Lung microvascular endothelial cell (primary cell): ENCODE data around the gene DAAM2. TPM values are rescaled to one million over a fixed set of nuclear protein-coding genes. Genes with fewer than 3 reads are reported as not detected.

Experiments
- DNase-seq, 2 donors: peaks; one replicate each; pipeline versions ENCODE4 v3.0.0 to v3.0.0-alpha.2; 2010; ENCODE audit warnings: low read depth in 2 of 2
- total RNA-seq: library from RNA; depleted of rRNA; stranded (reverse); fragments of >200 nt; gene quantifications from 2 replicates; pipeline ENCODE4 v1.2.1, GENCODE V29; 2014

Gene DAAM2
- total RNA-seq, 1 donor from 2014 or later, result 0.20 TPM

GRCh38 chr6:39929039-39929732 lies 137.0 kb downstream of the DAAM2 start:
- DNase-seq, result no peak

- peak; percentile 15 to 23 for DNase-seq
These were observed 137.7 kb downstream of the DAAM2 start for GRCh38 chr6:39929733-39930461.

- no peak for DNase-seq
These were observed 138.4 kb downstream of the DAAM2 start for GRCh38 chr6:39930540-39930939.

GRCh38 chr6:39931607-39932006 lies 139.4 kb downstream of the DAAM2 start:
- no peak for DNase-seq

- DNase-seq, result no peak
These were observed 140.3 kb downstream of the DAAM2 start for GRCh38 chr6:39932386-39932910.

GRCh38 chr6:39933669-39934130 lies 141.5 kb downstream of the DAAM2 start:
- DNase-seq, result no peak

GRCh38 chr6:39934131-39934757 lies 142.1 kb downstream of the DAAM2 start, which contains the start of gene MOCS1:
TSS of gene MOCS1 (minus strand) at chr6:39934462. CDS start at chr6:39934417, 45 bp downstream.
- DNase-seq, result peak; percentile 66 to 83

GRCh38 chr6:39935241-39935640 lies 143.1 kb downstream of the DAAM2 start:
- DNase-seq, result no peak

GRCh38 chr6:39936857-39937256 lies 144.7 kb downstream of the DAAM2 start:
- DNase-seq, result no peak

GRCh38 chr6:39937686-39938333 lies 145.6 kb downstream of the DAAM2 start:
- no peak for DNase-seq

- no peak for DNase-seq
These were observed 146.8 kb downstream of the DAAM2 start for GRCh38 chr6:39938773-39939654.

- no peak for DNase-seq
These were observed 149.0 kb downstream of the DAAM2 start for GRCh38 chr6:39941138-39941537.

GRCh38 chr6:39941820-39942219 lies 149.6 kb downstream of the DAAM2 start:
- DNase-seq, result no peak

GRCh38 chr6:39942903-39943580 lies 150.9 kb downstream of the DAAM2 start:
- no peak for DNase-seq

GRCh38 chr6:39945626-39946025 lies 153.4 kb downstream of the DAAM2 start:
- DNase-seq, result no peak

GRCh38 chr6:39947611-39948068 lies 155.5 kb downstream of the DAAM2 start:
- DNase-seq, result no peak

- DNase-seq, result no peak
These were observed 156.1 kb downstream of the DAAM2 start for GRCh38 chr6:39948199-39948791.

GRCh38 chr6:39950125-39950720 lies 158.0 kb downstream of the DAAM2 start:
- DNase-seq, result no peak

- no peak for DNase-seq
These were observed 159.0 kb downstream of the DAAM2 start for GRCh38 chr6:39951191-39951590.
